NCI-H345 (cell line): Measurements from ENCODE around the gene PROM1.

Experiments
- DNase-seq: peaks from one replicate; lab custom pipeline; 2025; lab: John Stamatoyannopoulos, UW

Gene PROM1

DNA sequence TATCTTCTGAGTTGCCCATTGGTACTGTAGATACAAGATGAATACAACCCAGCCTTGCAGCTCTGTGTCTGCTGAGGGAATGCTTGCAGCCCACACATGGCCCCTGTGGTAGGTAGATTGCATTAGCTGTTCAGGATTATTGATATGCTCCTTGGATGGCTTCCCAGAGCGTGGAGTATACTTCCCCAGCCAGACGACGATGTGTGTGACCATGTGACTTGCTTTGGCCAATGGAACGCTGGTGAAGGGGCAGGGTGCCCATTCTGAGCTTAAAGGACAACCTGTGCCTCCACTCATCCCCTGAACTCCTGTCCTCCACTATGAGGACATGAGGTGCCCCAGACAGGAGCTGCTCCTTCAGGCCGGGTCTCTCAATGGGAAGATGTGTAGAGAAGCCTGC lies 96.9 kb downstream of the PROM1 start:
- DNase-seq: no peak

GRCh38 chr4:15983610-15984009 lies 100.2 kb downstream of the PROM1 start:
- DNase-seq: no peak

DNA sequence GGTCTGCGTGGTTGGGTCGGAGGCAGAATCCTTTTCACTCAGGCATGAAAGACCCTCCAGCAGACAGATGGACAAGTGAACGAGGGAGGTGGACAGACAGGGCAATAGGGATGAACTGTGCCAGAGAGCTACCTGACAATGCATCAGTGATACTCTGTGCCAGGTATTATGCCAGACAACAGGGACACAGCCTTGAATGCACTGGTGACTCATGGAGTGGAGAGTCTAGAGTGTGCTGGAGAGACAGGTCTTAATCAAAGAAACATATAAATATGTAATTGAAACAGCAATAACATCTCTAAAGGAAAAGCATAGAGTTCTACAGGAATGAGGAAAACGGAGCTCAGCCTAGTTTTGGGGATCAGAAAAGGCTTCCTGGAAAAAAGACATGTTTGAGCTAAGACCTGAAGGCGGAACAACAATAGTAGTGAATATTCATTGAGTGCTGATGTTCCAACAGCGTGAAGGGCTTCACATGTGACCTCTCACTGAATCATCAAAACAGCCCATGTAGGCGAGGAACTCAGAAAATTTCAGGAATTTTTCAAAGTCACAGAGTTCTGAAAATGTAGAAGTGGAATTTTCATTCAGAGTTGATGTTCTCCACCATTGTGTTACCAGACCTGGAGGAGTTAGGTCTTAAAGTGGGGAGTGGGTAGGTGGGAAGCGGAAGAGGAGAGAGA lies 100.8 kb downstream of the PROM1 start:
- DNase-seq: no peak

GRCh38 chr4:15976456-15977447 lies 107.1 kb downstream of the PROM1 start:
- no peak for DNase-seq

- DNase-seq: no peak
Measured at GRCh38 chr4:15971068-15971801, 112.6 kb downstream of the PROM1 start.

- no peak for DNase-seq
Measured at GRCh38 chr4:15968551-15969300, 115.1 kb downstream of the PROM1 start.

DNA sequence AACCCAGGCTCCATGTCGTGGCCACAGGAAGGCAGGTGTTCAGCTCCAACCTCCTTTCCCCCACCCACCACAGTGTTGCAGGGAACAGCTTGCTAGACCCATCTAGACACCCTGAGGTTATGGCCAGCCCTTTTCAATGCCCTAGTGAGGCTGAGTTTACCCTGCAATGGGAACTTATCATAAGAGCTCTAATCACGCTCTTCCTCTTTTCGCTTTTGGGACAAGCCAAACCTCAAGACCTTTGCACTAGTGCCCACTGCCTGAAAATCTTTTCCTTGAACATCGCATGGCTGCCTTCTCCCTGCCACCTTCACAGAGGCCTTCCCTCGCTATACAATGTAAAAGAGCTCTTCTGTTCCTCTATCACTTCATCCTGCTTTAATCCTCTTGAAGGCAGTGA lies 118.5 kb downstream of the PROM1 start:
- DNase-seq: no peak

GRCh38 chr4:15964159-15964558 lies 119.7 kb downstream of the PROM1 start:
- DNase-seq: no peak

GRCh38 chr4:15963576-15963975 lies 120.2 kb downstream of the PROM1 start:
- no peak for DNase-seq

GRCh38 chr4:15963001-15963451 lies 120.8 kb downstream of the PROM1 start, which contains the start of gene FGFBP2:
Gene FGFBP2 (minus strand): TSS chr4:15963175. CDS start chr4:15963129, 46 bp downstream.
- DNase-seq: no peak

DNA sequence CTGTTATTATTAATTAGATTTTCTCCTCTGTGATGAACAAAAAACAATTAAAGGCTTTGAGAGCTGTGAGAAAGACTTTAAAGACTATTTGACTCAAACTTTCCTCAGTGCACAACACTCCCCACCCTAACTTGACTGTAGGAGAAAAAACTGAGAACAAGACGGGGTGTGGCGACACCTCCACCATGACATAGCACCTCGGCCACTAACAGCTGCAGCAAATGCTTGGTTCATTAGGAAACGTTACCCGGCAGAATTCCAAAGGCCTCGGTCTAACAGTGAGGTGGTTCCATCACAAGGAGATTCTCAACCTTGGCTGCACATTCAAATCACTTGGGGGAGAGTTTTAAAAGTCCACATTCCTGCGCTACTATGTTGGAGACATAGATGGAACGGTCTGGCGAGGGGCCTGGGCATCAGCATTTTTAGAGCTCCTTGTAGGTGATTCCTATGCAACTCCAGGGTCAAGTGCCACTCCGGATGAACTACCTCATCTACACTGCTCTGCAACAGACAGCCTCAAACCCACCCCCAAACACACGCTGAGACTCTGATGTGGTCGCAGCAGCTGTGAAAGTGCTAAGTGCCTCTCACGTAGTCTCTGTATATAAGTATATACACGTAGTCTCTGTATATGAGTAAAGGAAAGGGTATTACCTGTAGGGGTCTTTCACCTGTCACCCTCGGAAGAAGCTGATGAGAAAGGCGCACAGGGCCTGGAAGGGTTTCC lies 121.9 kb downstream of the PROM1 start:
- no peak for DNase-seq

DNA sequence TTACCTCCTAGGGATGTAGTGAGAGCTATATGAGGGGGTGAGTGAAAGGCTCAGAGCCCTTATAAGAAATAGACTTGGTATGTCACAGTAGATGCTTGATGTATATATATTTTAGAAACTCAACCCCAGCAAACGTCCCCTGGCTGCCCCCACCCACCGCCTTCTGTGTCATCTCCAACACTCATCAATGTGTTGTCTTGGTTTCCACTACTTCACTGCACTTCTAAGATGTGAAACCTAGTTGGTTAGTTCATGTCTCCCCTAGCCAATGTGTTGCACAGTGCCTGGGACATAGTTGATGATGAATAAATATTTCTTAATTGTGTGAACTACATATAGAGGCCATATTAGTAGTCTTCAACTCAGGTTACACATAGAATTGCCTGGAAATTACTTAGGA lies 125.3 kb downstream of the PROM1 start:
- no peak for DNase-seq

GRCh38 chr4:15956179-15956850 lies 127.5 kb downstream of the PROM1 start:
- peak; percentile 59 for DNase-seq

- DNase-seq: no peak
Measured at GRCh38 chr4:15955670-15956069, 128.2 kb downstream of the PROM1 start.

DNA sequence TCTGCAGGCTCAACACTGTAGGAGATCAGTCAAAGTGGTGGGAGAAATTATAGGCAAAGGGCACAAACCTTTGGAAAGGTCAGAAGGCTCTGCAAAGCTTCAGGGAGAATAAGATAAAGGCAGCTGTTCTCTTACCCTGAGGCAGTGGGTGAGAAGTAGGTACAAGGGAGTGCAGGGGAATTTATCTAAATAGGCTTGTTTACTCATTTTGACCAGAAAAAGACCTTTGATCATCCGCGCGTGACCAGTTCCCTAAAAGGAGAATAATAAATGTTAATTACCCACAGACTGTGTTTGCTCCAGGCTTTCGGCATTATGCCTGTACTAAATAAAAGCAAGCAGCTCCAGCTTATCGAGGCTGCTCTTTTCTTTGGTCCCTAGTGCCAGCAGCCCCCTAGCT lies 130.2 kb downstream of the PROM1 start:
- no peak for DNase-seq

GRCh38 chr4:15951781-15952180 lies 132.0 kb downstream of the PROM1 start:
- no peak for DNase-seq

DNA sequence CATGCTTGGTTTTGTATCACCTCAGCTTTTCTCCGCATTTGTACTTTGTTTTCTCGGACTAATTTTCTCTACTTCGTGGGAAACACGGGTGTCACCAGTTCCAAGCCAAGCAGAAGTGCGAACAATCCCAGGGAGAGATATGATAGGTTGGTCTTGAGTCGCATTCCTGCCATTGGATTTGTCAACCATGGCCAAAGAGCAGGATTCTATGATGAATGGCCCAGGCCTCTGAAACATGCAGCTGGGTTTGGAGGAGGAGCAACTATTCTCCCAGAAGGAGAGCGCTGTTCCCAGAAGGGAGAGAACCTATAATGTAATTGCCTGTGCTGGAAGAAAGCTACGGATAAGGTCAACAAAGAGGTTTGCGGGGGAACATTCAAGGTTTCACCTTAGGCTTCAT lies 135.0 kb downstream of the PROM1 start:
- no peak for DNase-seq

- DNase-seq: no peak
Measured at GRCh38 chr4:15947684-15948083, 136.1 kb downstream of the PROM1 start.

DNA sequence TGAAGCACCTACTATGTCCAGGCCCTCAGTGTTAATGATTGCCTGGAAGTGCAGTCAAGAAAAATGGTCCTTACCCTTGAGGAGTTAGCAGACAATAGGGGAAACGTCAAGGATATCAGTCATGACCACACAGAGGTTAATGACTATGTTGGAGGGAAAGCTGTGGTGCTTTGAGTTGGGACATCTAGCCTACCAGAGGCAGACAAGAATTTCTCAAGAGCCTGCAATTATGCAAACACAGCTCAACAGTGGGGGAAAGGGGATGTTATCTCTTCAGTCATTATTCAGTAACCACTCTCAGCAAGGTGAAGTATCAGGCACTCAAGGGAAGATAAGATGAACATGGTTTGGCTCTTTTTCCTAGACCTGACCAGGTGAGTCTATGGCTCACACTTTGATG lies 138.3 kb downstream of the PROM1 start:
- DNase-seq: no peak

DNA sequence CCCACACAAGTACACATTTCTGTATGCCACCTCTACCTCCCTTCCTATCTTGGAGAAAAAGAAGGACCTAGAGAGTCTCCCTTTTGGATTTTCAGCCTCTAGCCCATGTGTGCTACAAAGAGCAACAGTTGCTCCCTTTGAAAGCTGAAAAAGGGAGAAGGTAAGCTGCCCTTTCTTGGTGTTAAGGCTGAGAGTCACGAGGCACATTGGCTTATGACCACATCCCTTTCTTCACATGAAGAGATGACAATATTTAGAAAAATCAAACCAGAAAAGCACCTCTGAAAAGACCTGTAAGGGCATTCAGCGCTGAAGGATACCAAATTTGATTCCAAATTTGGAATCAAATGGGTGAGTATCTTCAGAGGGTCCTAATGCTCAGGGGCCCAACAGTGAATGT lies 138.9 kb downstream of the PROM1 start:
- DNase-seq: no peak
